Hematopoietic multipotent progenitor cell treated with erythropoietin and hydrocortisone succinate and interleukin-3 and kit ligand, for 8 days (in vitro differentiated cells): Measurements from ENCODE around the gene TSPY8.
"Not testable (repeated sequence)": the region's sequence is repeated elsewhere in the genome, so short reads cannot be mapped to it uniquely, and the experiment has no call there.

Experiments used
- DNase-seq: peaks from one replicate; pipeline ENCODE4 v3.0.0-alpha.2; 2015

The TSPY8 gene

GRCh38 chrY:9357497-9357896 lies at the start of gene TSPY8:
Gene TSPY8, plus strand, starts transcription at chrY:9357797. Its CDS starts 46 bp downstream, at chrY:9357843.
- DNase-seq, result not testable (repeated sequence)

GRCh38 chrY:9320996-9321395 lies 36.6 kb upstream of the TSPY8 start:
- DNase-seq, result no peak

GRCh38 chrY:9337164-9337563 lies 20.4 kb upstream of the TSPY8 start, which contains the start of gene TSPY4:
Gene TSPY4, plus strand, starts transcription at chrY:9337464. Its CDS starts 46 bp downstream, at chrY:9337510.
- DNase-seq, result not testable (repeated sequence)

GRCh38 chrY:9396527-9396926 lies 38.9 kb downstream of the TSPY8 start:
- not testable (repeated sequence) for DNase-seq

- DNase-seq, result not testable (repeated sequence)
Observed at GRCh38 chrY:9398121-9398520, 40.5 kb downstream of the TSPY8 start, which contains the start of gene TSPY3. Gene TSPY3, plus strand, starts transcription at chrY:9398421. Its CDS starts 46 bp downstream, at chrY:9398467.
